ENCODE results near the gene NCLN.

NCLN gene

GRCh38 chr19:3257071-3257470, 71.3 kb downstream of the NCLN start:
- Histone ChIP-seq H3K27ac (ENCODE audit: insufficient read depth, low read length, poor library complexity, severe bottlenecking) (no peak overlapping the region), H3K36me3 (ENCODE audit: control insufficient read depth, insufficient read depth, low read length) (no peaks in the 10 kb centered on the region), H3K4me3 (ENCODE audit: insufficient read depth, low read depth, low read length, poor library complexity, severe bottlenecking) (no peak overlapping the region), H3K9me3 (ENCODE audit: control insufficient read depth, low read length) (peaks cover 4% of the 10 kb centered on the region), H3K4me1 (ENCODE audit: control insufficient read depth, insufficient read depth, low read length, poor library complexity, severe bottlenecking) (no peaks in the 10 kb centered on the region), H3K27me3 (replicated peaks; ENCODE audit: control insufficient read depth, insufficient read depth, low read length, poor library complexity, severe bottlenecking) (no peaks in the 10 kb centered on the region)
- DNase-seq = no peak
